ENCODE measurements around the gene HDAC1.
"Not testable (repeated sequence)": the region's sequence is repeated elsewhere in the genome, so short reads cannot be mapped to it uniquely, and the experiment has no call there.

The HDAC1 gene

GRCh38 chr1:32272557-32273390 lies 19.1 kb upstream of the HDAC1 start:
- DNase-seq, result no peak
- Histone ChIP-seq H3K36me3 (no peaks in the 10 kb centered on the region), H3K4me3 (ENCODE audit: low read depth, low read length) (no peak overlapping the region), H3K9me3 (ENCODE audit: severe bottlenecking) (no peaks in the 10 kb centered on the region), H3K27me3 (ENCODE audit: insufficient read depth, low read depth, severe bottlenecking) (no peaks in the 10 kb centered on the region), H3K27ac (no peak overlapping the region)
- no peak for TF ChIP-seq CTCF (IDR thresholded peaks at IDR 0.05; ENCODE audit: low read depth, low read length)

- DNase-seq, result no peak
- Histone ChIP-seq H3K4me3 (ENCODE audit: low read depth, low read length) (no peak overlapping the region), H3K9me3 (ENCODE audit: severe bottlenecking) (no peaks in the 10 kb centered on the region), H3K27me3 (ENCODE audit: insufficient read depth, low read depth, severe bottlenecking) (no peaks in the 10 kb centered on the region), H3K27ac (no peak overlapping the region), H3K36me3 (no peaks in the 10 kb centered on the region)
- no peak for TF ChIP-seq CTCF (IDR thresholded peaks at IDR 0.05; ENCODE audit: low read depth, low read length)
Measured at GRCh38 chr1:32273391-32274208, 18.3 kb upstream of the HDAC1 start.

- Histone ChIP-seq H3K27me3 (ENCODE audit: insufficient read depth, low read depth, severe bottlenecking) (no peaks in the 10 kb centered on the region), H3K36me3 (no peaks in the 10 kb centered on the region), H3K27ac (no peak overlapping the region), H3K9me3 (ENCODE audit: severe bottlenecking) (no peaks in the 10 kb centered on the region), H3K4me3 (ENCODE audit: low read depth, low read length) (no peak overlapping the region)
- no peak for DNase-seq
- no peak for TF ChIP-seq CTCF (IDR thresholded peaks at IDR 0.05; ENCODE audit: low read depth, low read length)
Measured at GRCh38 chr1:32274646-32275340, 17.1 kb upstream of the HDAC1 start.

- Histone ChIP-seq H3K9me3 (ENCODE audit: severe bottlenecking) (no peaks in the 10 kb centered on the region), H3K36me3 (no peaks in the 10 kb centered on the region), H3K27ac (no peak overlapping the region), H3K27me3 (ENCODE audit: insufficient read depth, low read depth, severe bottlenecking) (no peaks in the 10 kb centered on the region), H3K4me3 (ENCODE audit: low read depth, low read length) (no peak overlapping the region)
- TF ChIP-seq CTCF (IDR thresholded peaks at IDR 0.05; ENCODE audit: low read depth, low read length), result no peak
- DNase-seq, result no peak
Measured at GRCh38 chr1:32275424-32275823, 16.5 kb upstream of the HDAC1 start.

- no peak for DNase-seq
- Histone ChIP-seq H3K27ac (no peak overlapping the region), H3K27me3 (ENCODE audit: insufficient read depth, low read depth, severe bottlenecking) (no peaks in the 10 kb centered on the region), H3K4me3 (ENCODE audit: low read depth, low read length) (no peak overlapping the region), H3K9me3 (ENCODE audit: severe bottlenecking) (no peaks in the 10 kb centered on the region), H3K36me3 (no peaks in the 10 kb centered on the region)
- no peak for TF ChIP-seq CTCF (IDR thresholded peaks at IDR 0.05; ENCODE audit: low read depth, low read length)
Measured at GRCh38 chr1:32276032-32276782, 15.7 kb upstream of the HDAC1 start.

- H3K27me3 ChIP-seq (ENCODE audit: insufficient read depth, low read depth, severe bottlenecking); H3K4me3 ChIP-seq (ENCODE audit: low read depth, low read length); H3K9me3 ChIP-seq (ENCODE audit: severe bottlenecking); DNase-seq; H3K36me3 ChIP-seq; H3K27ac ChIP-seq: not testable (repeated sequence)
Measured at GRCh38 chr1:32284777-32285176, 7.1 kb upstream of the HDAC1 start.
